ENCODE measurements around the gene SCN1B.
"Not testable (repeated sequence)": the region's sequence is repeated elsewhere in the genome, so short reads cannot be mapped to it uniquely, and the experiment has no call there.

The SCN1B gene

DNA sequence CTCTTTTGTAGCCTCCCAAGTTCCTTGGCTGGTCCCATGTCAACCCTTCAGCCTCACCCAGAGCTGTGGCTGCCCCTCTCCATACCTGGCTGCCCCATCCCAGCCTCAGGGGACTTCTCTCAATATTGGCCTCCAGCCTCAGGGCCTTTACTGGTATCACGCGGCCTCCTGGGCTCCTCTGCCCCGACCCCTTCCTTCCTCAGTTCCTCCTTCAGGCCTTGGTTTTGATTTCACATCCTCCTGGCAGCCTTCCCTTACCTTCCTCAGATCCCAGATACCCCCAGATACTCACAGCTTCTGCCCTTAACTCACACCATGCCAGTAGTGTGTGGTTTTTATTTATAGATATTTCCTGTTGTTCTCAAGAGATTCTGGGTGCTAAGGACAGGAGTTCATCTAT lies 12.8 kb upstream of the SCN1B start:
- no peak for DNase-seq (ENCODE audit: low read depth in 2 of 2)

DNA sequence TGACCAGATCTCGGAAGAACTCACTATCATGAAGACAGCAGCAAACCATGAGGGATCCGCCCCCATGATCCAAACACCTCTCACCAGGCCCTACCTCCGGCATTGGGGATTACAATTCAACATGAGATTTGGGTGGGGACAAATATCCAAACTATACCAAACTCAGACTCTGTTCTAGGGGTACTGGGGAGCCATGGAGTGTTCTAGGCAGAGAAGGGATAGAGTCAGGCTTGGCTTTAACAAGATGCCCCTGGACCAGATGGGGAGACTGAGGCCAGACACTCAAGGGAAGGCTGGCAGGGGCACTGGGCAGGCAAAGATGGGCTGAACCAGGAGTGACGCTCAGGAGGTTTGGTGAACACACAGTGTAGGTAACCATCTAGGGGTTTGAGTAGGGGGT lies 11.9 kb upstream of the SCN1B start:
- no peak for DNase-seq (ENCODE audit: low read depth in 2 of 2)

DNA sequence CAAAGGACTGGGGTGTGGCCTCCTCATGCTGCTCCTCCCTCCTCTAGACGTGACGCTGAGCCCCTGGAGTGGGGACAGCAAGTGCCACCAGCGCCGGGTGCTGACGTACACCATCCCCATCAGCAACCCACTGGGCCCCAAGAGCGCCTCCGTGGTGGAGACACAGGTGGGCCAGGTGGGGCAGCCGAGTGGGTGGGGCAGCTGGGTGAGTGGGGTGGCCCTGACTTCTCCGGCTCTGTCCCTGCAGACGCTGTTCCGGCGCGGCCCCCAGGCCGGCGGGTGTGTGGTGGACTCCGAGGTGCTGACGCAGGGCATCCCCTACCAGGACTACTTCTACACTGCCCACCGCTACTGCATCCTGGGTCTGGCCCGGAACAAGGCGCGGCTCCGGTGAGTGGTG lies 11.1 kb upstream of the SCN1B start:
- DNase-seq (ENCODE audit: low read depth in 2 of 2) = no peak

DNA sequence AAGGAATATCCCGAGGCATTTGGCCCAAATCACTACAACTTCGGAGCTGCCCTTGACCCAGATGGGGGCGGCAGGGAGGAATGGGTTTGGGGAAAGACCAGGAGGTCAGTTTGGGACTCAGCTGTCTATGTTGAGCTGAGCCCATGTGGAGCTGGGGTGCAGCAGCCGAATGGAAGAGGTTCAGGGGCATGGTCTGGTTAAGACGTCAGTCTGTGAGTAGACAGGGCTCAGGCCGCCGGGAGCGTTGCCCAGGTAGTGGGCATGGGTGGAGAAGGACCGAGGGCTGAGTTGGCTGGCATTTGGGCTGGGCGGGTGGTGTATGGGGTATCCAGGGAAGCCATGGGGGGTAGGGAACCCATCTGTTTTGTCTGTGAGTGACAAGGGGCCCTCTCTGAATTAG lies 9.3 kb upstream of the SCN1B start:
- no peak for DNase-seq (ENCODE audit: low read depth in 2 of 2)

DNA sequence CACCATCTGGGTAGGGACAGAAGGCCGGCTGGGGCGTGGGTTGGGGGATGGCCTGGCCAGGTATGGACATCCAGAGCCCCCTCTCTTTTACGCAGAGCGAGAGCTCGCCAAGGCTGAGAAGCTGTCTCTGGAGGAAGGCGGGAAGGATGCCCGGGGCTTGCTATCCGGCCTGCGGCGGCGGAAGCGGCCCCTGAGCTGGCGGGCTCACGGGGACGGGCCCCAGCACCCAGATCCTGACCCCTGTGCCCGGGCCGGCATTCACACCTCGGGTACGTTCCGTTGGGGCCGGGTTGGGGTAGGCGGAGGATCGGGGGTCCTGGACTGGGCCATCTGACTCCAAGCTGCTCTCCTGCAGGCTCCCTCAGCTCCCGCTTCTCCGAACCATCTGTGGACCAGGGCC lies 8.7 kb upstream of the SCN1B start:
- no peak for DNase-seq (ENCODE audit: low read depth in 2 of 2)

DNA sequence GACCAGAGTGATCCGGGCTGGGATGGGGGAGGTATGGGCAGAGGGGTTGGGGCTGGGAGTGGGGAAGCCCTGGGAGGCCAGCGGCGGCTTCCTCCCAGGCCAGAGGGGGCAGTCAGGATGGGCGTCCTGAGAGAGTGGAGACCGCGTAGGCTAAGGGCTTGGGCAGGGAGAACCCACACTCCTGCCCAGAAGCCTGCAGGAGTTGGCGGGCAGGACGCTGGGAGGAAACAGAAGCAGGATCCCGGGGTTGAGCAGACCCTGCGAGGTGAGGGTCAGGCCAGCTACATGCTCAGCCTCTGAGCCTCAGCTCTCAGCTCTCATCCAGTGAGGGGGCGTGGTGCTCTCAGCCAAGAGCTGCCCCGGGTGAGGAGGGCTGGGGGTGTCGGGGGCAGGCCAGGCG lies 7.8 kb upstream of the SCN1B start:
- DNase-seq (ENCODE audit: low read depth in 2 of 2) = no peak

DNA sequence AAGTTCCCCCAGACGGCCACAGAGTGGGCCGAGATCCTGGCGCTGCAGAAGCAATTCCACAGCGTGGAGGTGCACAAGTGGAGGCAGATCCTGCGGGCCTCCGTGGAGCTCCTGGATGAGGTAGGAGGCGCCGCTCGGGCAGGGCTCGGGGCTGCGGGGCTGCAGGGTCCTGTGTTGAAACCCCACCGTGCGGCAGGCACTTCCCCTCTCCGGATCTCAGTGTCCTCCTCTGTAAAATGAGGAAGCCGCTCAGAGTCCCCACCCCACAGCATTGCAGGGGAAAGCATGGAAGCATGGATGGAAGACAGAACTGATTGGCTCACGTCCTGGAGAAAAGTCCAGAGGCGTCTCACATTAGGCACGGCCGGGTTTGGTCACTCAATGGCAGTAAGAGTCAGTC lies 6.8 kb upstream of the SCN1B start:
- DNase-seq (ENCODE audit: low read depth in 2 of 2) = no peak

DNA sequence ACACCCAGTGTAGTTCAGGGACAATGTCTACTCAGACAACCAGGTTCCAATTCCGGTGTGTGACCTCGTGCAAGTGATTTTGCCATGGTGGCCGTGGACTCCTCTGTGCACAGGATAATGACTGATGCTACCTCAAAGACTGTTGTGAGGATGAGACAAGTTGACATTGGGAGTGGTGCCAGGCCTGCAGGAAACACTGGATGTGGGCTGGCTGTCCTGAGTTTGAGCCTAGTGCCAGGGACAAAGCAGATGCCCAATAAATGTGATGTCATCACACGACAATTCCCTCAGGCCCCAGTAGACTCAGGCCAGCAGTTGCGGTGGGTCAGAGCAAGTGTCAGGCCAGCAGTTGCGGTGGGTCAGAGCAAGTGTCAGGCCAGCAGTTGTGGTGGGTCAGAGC lies 6.2 kb upstream of the SCN1B start:
- no peak for DNase-seq (ENCODE audit: low read depth in 2 of 2)

DNA sequence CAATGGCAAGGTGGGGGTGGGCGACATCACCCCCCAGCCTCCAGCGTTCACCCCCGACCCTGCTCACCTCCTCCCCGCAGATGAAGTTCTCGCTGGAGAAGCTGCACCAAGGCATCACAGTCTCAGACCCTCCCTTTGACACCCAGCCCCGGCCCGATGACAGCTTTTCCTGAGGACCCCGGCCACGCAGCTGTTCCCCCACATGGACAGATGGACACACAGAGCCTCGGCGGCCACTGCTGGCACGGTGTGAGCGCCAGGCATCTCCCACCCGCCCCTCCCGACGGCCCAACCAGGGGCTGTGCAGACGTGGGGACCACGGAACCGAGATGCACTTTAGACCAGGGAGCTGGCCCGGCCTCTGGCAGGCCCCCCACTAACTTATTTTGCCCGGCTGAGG lies 4.3 kb upstream of the SCN1B start:
- no peak for DNase-seq (ENCODE audit: low read depth in 2 of 2)

DNA sequence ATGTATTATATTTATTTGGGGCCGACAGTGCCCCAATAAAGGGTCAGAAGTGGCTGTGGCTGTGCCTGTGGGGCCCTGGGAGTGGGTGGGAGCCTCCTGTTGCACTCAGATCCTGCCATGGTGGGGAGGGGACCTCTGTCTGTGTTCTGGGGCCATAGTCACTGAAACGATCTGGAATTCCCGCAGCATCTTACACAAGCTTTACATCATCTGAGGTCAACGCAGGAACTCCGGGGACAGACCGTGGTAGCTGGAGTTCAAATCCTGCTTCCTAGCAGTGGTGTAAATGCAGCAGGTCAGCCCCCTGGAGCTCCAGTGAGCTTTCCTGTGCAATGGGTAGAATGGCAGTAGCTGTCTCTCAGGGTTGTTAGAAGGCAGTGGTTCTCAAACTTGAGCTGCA lies 3.9 kb upstream of the SCN1B start:
- DNase-seq (ENCODE audit: low read depth in 2 of 2) = no peak

DNA sequence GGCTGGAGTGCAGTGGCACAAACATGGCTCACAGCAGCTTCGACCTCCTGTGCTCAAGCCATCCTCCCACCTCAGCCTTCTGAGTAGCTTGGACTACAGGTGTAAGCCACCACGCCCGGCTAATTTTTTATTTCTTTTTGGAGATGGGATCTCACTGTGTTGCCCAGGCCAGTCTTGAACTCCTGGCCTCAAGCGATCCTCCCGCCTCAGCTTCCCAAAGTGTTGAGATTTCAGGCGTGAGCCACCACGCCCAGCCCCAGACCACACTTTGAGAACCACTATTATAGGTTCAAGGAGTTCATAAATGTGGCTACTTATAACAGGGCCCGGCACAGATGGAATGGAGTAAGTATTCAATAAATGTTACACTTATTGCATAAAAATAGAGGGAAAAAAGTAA lies 3.3 kb upstream of the SCN1B start:
- DNase-seq (ENCODE audit: low read depth in 2 of 2) = no peak

DNA sequence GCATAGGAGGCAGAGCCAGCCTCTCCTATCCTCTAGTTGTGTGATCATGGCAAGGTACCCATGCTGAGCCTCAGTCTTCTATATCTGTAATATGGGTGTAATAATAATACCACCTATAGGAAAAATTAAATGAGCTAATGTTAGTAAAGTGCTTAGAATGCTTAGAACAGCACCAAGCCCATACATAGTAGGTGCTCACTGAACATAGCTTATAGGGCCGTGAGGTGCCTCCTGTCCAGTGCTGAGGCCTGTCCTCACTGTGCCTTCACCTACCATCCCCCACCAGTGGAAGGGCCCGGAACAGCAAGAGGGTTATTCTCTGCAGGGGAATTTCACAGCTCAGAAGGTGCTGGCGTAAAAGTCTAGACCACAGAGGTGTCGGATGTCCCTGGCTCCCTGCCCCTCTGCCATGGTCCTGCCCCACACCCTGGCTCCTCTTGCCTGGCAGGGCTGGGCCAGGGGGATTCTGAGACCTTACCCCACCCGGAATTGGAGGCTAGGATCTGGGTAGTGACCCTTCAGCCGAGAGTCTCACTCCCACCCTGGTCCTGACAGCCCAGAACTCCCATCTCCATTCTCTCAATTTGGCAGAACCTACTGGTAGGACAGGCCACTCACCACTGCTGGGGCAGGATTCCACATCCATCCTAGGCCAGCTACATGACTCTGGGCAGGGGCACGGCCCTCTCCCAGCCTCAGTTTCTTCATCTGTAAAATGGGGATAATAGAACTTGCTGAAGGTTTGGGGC lies 2.2 kb upstream of the SCN1B start:
- DNase-seq (ENCODE audit: low read depth in 2 of 2) = no peak

DNA sequence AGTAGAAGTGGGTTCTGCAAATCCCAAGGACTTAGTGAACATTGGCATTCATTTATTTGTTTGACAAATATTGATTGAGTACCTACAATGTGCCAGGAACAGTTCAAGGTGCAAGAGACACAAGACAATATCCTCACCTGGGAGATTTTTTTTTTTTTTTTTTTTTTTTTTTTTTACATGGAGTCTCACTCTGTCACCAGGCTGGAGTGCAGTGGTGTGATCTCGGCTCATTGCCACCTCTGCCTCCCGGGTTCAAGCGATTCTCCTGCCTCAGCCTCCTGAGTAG lies 1.7 kb upstream of the SCN1B start:
- not testable (repeated sequence) for DNase-seq (ENCODE audit: low read depth in 2 of 2)

DNA sequence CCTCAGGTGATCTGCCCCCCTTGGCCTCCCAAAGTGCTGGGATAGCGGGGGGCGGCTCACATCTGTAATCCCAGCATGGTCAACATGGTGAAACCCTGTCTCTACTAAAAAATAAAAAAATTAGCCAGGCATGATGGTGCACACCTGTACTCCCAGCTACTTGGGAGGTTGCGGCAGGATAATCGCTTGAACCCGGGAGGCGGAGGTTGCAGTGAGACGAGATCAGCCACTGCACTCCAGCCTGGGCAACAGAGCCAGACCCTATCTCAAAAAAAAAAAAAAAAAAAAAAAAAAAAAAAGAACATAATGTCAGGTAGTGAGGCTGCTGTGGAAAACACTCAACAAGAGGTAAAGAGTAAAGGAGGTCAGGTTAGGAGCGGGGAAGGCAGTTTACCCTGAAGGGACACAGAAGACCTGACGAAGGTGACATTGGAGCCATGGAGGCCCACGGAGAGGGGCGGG lies 964 bp upstream of the SCN1B start:
- DNase-seq (ENCODE audit: low read depth in 2 of 2) = not testable (repeated sequence)

DNA sequence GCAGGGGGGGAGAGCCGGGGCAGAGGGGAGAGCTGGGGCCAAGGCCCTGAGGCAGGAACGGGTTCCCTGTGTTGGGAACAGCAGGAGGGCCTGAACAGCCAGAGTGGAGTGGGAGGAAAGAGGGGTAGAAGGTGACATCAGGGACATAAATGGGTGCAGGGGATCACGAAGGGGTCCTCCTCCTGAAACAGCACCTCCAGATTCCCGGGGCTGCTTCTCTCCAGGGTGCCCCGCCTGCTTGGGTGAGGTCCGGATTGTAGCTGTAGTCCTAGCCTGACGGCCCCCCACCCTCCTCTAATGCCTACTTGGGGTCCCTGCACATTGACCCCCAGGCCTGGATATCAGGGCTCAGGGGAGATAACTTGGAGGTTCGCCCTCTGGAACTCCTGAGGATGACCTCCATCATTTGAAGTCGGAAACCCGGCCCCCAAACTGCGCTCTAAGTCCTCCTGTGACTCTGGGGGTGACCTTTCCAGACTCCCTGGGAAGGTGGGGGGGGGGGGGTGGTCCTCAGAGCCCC lies 473 bp upstream of the SCN1B start:
- no peak for DNase-seq (ENCODE audit: low read depth in 2 of 2)

DNA sequence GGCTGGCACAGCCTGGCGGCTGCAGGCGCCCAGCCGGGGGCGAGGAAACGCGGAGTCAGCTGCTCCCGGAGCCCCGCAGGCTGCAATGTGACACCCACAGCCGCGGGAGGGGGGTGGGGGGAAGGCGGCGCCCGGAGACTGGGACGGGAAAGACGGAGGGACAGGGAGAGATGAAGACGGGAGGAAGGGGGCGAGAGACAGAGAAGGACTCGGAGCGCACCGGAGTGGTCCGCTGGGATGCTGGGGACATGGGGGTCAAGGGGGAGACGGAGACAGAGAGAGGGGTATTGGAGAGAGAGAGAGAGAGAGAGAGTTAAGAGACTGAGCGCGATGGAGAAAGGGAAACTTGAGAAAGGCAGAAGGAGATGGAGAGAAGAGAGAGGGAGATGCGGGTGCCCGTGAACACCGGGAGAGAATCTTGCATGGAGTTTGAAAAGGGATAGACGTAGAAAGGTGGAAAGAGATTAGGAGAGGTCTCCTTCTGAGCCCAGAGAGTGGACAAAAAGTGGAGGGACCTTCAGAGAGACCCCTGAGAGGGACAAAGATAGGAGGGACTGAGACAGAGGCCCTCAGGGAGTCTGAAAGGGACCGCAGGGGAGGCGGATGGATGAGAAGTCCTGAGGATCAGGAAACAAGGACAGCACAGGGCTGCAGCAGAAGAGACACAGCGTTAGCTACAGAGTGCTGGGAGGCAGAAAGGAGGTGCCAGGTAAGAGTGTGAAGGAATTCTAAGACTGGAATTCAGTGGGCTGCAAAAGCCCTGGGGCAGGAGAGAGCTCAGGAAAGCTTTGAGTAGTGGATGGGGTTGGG lies 1.0 kb downstream of the SCN1B start:
- no peak for DNase-seq (ENCODE audit: low read depth in 2 of 2)

DNA sequence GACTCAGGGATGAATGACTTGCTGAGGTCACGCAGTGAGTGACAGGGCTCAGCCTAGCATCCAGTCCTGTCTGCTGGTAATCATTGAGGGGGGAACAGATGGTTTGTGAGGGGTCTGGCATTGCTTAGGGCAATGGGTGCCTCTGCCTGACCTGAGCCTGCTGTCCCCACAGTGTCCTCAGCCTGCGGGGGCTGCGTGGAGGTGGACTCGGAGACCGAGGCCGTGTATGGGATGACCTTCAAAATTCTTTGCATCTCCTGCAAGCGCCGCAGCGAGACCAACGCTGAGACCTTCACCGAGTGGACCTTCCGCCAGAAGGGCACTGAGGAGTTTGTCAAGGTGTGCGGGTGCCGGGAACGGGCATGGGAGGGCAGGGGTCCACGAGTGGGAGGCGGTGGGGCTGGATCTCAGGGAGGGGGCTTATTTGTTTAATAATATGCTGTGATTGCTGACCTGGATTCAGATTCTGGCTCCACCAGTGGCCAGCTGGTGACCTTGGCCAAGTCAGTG lies 2.1 kb downstream of the SCN1B start:
- no peak for DNase-seq (ENCODE audit: low read depth in 2 of 2)

DNA sequence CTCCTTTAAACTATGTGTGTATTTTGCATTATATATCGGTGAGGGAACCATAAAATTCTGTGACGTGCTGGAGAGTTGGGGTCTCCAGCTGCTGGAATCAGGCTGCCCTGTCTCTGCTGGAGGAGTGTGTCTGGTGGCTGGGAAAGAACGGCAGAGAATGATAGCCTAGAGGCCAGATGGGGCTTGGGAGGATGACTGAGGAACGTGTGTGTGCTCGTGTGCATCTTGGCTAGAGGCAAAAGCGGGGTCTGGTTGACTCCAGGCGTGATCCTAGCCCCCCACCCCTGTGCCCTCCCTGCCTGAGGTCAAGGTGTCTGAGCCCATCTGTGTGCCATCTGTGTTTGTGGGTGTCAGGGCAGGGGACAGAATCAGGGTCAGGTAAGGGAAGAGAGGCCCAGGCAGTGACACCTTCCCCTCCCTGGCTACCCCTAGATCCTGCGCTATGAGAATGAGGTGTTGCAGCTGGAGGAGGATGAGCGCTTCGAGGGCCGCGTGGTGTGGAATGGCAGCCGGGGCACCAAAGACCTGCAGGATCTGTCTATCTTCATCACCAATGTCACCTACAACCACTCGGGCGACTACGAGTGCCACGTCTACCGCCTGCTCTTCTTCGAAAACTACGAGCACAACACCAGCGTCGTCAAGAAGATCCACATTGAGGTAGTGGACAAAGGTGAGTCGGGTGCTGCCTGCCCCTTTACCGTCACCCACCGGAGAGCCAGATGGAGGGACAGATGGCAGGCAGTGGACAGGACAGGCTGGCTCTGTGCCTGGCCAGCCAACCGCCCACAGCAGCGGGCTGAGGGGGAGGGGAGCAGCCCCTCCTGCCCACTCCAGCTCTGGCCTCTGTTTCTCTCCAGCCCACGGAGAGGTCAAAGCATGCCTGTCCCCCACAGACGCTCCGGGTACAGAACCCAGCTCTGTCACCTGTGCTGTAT lies 3.1 kb downstream of the SCN1B start:
- DNase-seq (ENCODE audit: low read depth in 2 of 2) = no peak

DNA sequence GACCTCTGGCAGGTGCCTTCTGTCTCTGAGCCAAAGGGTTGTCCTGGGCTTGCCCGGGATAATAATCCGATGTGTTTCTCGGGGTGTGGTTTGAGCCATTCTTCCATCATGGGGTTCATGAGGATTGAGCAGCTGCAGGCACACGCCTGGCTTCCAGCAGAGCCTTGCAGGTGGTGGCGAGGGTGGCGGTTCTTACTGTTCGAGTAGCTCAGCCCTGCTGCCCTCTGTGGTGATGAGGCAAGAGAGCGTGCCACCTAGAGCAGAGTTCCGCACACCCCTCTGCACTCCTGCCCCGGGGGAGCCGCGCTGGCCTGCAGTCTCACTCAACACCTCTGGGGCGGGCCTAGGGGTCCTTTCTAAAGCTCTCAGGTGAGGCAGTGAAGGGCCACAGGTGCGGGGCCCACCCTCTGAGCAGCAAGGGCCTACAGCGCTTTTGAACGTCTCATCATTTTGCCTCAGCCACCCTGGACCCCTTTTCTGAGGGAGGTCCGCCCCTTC lies 3.8 kb downstream of the SCN1B start:
- no peak for DNase-seq (ENCODE audit: low read depth in 2 of 2)

DNA sequence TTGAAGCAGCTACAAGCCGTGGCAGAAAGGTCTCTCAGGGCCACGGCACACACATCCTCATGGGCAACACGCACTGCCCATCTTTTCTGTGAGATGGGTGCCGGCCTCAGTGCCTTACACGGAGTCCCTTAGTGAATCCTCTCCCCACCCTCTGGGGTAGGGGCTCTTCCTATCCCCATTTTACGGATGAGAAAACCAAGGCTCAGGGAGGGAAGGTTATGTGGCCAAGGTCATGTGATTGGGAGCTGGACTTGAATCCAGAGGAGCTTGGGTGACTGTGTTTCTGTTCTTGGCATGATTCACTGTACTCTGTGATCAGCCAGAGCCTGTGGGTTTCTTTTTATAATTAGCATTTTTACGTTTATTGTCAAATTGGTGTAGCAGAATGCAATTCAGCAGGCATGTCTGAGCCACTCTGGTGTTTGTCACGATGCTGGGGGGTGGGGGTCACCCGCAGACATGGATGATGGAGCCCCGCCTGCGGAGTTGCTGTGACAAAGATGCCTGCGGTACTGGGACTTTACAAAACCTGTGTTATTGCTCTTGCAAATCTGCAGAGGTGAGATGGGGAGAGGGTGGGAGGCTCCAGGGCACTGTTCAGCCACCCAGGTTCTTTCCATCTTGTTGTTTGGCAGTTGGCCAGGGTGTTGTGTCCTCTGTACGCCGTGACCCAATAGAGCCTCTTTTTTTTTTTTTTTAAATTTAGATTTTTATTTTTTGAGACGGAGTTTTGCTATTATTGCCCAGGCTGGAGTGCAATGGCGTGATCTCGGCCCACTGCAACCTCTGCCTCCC lies 4.5 kb downstream of the SCN1B start:
- no peak for DNase-seq (ENCODE audit: low read depth in 2 of 2)

Measured in fibroblast of skin of left biceps (primary cell).